ENCODE results near the gene GBP7.

DNA sequence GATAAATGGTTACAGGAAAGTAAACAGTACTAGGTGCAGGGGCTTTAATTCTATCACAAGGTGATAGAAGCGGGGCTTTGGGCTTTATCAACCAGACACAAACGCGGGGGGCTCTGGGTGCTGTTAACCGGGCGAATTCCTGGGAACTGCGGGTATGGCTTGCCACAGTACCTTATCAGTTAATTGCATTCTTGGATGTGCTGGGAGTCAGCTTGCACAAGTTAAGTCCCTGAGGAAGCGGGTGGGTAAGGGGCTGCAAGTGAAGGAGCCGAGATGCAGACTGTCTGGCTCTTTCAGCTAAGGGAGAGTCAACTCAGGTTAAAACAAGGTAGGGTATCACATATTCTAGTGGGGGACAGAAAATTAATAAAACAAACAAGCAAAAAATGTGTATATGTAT lies 22.3 kb upstream of the GBP7 start:
- TF ChIP-seq, protein P1, sequence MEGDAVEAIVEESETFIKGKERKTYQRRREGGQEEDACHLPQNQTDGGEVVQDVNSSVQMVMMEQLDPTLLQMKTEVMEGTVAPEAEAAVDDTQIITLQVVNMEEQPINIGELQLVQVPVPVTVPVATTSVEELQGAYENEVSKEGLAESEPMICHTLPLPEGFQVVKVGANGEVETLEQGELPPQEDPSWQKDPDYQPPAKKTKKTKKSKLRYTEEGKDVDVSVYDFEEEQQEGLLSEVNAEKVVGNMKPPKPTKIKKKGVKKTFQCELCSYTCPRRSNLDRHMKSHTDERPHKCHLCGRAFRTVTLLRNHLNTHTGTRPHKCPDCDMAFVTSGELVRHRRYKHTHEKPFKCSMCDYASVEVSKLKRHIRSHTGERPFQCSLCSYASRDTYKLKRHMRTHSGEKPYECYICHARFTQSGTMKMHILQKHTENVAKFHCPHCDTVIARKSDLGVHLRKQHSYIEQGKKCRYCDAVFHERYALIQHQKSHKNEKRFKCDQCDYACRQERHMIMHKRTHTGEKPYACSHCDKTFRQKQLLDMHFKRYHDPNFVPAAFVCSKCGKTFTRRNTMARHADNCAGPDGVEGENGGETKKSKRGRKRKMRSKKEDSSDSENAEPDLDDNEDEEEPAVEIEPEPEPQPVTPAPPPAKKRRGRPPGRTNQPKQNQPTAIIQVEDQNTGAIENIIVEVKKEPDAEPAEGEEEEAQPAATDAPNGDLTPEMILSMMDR (IDR thresholded peaks at IDR 0.05), result no peak
- TF ChIP-seq POLR2A (IDR thresholded peaks at IDR 0.05; ENCODE audit: low read depth), result no peak
